Activated naive CD8-positive, alpha-beta T cell treated with anti-CD3 and anti-CD28 coated beads, Interleukin-2, amount 50 U/mL, for 16 hours (primary cell): ENCODE measurements around the gene RSL1D1.
"Not testable (repeated sequence)": the region's sequence is repeated elsewhere in the genome, so short reads cannot be mapped to it uniquely, and the experiment has no call there.

Source experiments
- DNase-seq: peaks from one replicate; pipeline ENCODE4 v3.0.0-alpha.2; 2020; ENCODE audit warnings: low read depth, low spot score

The RSL1D1 gene

DNA sequence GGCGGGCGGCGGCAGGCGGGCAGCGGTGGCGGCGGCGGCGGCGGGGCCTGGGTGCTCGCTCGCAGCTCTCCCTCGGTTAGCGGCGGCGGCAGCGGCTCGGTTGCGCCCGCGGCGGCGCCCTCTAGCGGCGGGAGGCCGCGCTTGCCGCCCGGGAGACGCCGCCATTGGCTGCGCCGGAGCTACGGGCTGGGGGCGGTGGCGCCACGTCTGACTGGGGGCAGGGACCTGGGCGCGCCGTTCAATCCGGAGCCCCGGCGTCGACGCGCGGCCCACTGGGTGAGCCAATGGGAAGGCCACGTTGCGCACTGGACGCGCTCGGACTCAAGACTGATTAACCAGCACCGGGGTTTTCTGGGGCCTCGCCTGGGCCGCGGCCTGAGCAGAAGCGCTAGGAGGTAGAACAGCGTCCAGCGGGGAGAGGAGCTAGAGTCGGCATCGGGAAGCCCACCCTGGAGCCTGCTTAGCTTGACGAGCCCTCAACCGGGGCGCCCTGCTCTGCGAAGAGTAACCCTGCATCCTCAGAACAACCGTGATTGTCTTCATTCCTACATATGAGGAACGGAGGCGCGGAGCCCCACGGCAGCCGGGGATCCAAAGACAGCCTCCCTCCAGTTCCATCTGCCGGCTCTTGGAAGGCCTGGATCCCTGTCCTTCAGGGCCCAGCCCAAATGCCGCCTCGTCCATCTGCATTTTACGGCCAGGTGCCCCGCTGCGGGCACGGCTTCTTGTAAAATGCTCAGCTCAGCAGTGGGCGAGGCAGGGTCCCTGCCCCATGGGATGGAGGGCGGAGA is 54.0 kb downstream of the RSL1D1 start, which contains the start of gene ZC3H7A:
TSS of gene ZC3H7A (minus strand) at position 93 of the 791 bp plus-strand sequence. CDS start 14,904 bp downstream, outside the sequence.
- DNase-seq = peak; percentile 78

DNA sequence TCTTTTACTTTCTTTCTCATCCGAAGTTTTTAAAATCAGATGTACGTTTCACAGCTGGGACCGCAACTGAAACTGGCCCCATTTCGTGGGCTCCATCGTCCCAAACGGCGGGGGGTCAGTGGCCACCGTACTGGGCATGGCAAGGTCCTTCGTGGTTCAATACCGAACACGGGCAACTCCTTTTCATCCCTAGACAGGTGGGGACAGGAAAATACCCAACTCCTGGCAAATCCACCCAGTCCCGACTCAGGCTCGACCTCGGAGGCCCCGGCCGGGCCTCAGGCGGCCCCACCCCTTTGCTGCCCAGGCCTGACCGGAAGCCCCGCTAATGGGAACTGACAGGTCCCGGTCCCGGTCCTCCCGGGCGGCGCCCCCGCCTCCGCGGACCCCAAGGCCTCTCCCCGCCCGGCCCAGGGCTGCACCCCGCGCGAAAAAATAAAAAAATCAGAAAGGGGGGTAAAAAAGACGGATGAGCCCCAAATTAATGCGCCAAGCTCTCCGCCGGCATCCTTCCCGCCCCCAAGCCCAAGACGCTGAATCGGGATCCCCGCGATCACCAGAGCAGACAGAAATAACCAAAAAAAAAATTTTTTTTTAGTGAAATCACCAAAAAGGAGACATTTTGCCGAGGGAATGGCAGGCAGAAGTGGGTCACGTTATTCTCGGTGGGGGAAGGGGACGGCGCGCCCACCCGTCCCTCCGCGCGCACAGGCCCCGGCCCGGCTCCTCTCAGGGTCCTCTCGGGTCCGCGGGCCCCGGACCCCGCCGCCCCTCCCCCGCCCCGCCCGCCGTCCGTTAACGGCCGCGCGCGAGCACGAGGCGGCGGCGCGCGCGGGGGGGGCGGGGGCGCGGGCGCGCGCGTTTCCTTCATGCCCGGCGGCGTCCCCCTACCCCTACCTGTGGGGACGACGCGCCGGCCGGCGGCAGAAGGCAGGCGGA is 54.8 kb downstream of the RSL1D1 start:
- no peak for DNase-seq

DNA sequence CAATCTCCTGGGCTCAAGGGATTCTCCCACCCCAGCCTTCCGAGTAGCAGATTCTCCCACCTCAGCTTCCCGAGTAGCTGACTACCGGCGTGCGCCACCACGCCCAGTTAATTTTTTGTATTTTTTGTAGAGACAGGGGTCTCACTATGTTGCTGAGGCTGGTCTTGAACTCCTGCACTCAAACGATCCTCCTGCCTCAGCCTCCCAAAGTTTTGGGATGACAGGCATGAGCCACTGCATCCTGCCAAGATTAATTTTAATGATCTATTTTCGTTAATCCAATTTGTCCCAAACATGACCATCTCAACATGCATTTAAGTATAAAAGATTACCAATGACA is 55.5 kb downstream of the RSL1D1 start:
- DNase-seq = no peak

- no peak for DNase-seq
Measured at GRCh38 chr16:11794996-11795886, 56.1 kb downstream of the RSL1D1 start.

GRCh38 chr16:11794447-11794846 is 56.9 kb downstream of the RSL1D1 start:
- no peak for DNase-seq

DNA sequence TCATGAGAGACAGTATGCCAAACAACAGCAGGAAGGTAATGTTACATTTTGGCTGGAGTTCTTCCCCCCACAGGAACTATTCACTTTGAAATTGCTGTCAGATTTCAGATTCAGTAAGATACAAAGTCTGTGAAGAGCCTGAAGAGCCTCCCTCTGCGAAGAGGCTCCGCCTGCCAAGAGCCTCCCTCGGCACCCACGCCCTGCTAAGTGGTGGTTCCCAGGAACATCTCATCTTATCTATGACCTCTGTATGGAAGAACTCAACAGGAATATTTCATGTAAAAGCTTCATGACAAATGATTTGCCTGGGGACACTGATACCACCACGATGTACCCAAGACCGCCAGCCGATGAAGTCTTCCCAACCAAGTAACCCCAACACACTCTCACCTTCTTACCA is 57.5 kb downstream of the RSL1D1 start:
- DNase-seq = no peak

- DNase-seq = no peak
Measured at GRCh38 chr16:11792410-11793241, 58.7 kb downstream of the RSL1D1 start.

DNA sequence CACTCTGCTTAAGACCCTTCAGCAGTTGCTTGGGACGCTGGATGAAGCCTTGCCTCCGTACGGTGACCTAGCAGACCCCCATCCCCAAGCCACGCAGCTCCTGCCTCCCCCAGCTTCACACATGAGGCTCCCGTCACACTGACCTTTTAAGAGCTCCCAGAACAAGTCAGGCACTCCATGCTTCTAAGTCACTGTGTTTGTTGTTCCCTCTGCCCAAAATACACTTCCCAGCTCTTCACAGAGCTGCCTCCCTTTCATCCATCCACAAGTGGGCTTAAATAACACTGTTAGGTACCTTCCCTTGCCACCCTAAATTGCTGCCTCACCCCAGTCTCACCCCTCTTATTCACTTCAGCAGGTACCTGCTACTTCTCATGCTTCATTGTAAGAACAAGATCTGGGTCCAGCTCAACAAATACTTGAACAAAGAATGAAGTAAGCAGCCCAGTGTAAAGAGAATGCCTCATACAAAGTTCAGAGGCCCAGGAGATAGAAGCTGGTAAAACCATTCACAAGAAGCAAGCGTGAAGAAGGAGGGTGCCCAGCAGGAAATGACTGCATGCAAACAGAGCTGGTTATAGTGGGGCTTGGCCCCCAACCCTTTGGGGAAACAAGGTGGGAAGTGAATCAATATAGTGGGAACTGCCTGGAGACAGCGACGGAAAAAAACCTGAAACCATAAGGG is 60.1 kb downstream of the RSL1D1 start:
- DNase-seq = no peak

DNA sequence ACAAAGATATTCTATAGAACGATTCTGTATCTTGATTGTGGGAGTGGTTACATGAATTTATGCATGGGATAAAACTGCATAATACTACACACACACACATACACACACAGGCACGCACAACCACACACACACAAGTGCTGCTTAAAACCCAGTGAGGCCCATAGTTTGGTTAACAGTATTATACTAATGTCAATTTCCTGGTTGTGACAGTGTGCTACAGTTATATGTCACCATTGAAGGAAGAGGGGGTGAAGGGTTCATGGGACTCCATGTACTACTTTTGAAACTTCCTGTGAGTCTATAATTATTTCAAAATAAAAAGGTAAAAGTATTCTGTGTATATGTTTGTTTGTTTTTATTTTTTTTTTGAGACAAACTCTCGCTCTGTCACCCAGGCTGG is 62.4 kb downstream of the RSL1D1 start:
- DNase-seq = no peak

- DNase-seq = not testable (repeated sequence)
Measured at GRCh38 chr16:11784980-11785599, 66.3 kb downstream of the RSL1D1 start.

- DNase-seq = not testable (repeated sequence)
Measured at GRCh38 chr16:11784381-11784780, 67.0 kb downstream of the RSL1D1 start.

DNA sequence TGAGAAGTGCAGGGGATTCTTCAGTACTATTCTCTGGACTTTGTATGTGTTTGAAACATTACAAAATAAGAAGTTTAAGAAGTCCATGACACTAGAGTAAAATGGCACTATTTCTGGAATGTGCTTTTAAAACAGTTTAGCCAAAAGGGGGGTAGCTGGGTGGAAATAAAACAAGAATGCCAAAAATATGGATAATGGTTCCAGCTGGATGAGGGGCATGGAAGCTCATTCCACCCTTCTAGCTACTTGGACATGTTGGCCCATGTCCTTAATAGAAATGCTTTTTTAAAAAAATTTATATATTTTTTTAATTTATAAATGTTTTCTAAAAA is 67.3 kb downstream of the RSL1D1 start:
- no peak for DNase-seq
